PC-9 (cell line): Measurements from ENCODE around the gene MPL. TPM values are rescaled to one million over a fixed set of nuclear protein-coding genes. Genes with fewer than 3 reads are reported as not detected.

Source experiments
- BruUV-seq: library from RNA; stranded (reverse); fragments of 400-500 nt; replicated peaks from 2 replicates; lab custom pipeline; 2021; lab: Mats Ljungman, UMichigan
- CTCF ChIA-PET: fragments of 300-600 bp; sonication (Branson Sonifier 250); formaldehyde crosslinking; loops from one replicate; lab custom pipeline; 2022; ENCODE audit warnings: antibody characterized with exemption; lab: Charles Lee
- POLR2A ChIA-PET: fragments of 300-600 bp; sonication (Branson Sonifier 250); formaldehyde crosslinking; loops from one replicate; lab custom pipeline; 2022; ENCODE audit warnings: antibody characterized with exemption; ENCODE audit not compliant: unreplicated experiment; lab: Charles Lee
- DNase-seq, 2 experiments: peaks; one replicate each; pipeline versions ENCODE4 v3.0.0 to v3.0.0-alpha.2; 2015 to 2022; ENCODE audit warnings: mixed read lengths in 1 of 2
- H2AFZ ChIP-seq: fragments of 200-600 bp; sonication (generic); 2 replicates; pipeline ENCODE4 v1.8.1; 2017; ENCODE audit warnings: antibody characterized with exemption
- H3F3A ChIP-seq: fragments of 200-600 bp; sonication (generic); 2 replicates; pipeline ENCODE4 v1.8.1; 2017; ENCODE audit warnings: antibody characterized with exemption, mild to moderate bottlenecking, low read depth; ENCODE audit not compliant: insufficient read depth
- H3K27ac ChIP-seq: fragments of 200-600 bp; sonication (generic); 2 replicates; pipeline ENCODE4 v1.6.1; 2016; ENCODE audit warnings: mixed run types
- H3K27me3 ChIP-seq: fragments of 200-600 bp; sonication (generic); 2 replicates; pipeline ENCODE4 v1.6.1; 2016; ENCODE audit warnings: low read depth, mixed run types; ENCODE audit not compliant: insufficient read depth
- H3K36me3 ChIP-seq: fragments of 200-600 bp; sonication (generic); 2 replicates; pipeline ENCODE4 v1.6.1; 2016; ENCODE audit warnings: low read depth, mixed run types
- H3K4me1 ChIP-seq: fragments of 200-600 bp; sonication (generic); replicated peaks from 2 replicates; pipeline ENCODE4 v1.6.1; 2016; ENCODE audit warnings: mixed run types; ENCODE audit not compliant: insufficient read depth
- H3K4me2 ChIP-seq: fragments of 200-600 bp; sonication (generic); 2 replicates; pipeline ENCODE4 v1.6.1; 2017; ENCODE audit warnings: mixed run types
- H3K4me3 ChIP-seq: fragments of 200-600 bp; sonication (generic); 2 replicates; pipeline ENCODE4 v1.6.1; 2016; ENCODE audit warnings: mixed run types
- H3K79me2 ChIP-seq: fragments of 200-600 bp; sonication (generic); 2 replicates; pipeline ENCODE4 v1.6.1; 2017; ENCODE audit warnings: low read depth, mixed run types
- H3K9me2 ChIP-seq: fragments of 200-600 bp; sonication (generic); 2 replicates; pipeline ENCODE4 v1.8.1; 2017; ENCODE audit warnings: mild to moderate bottlenecking; ENCODE audit not compliant: insufficient read depth
- H3K9me3 ChIP-seq: fragments of 200-600 bp; sonication (generic); 2 replicates; pipeline ENCODE4 v1.8.1; 2016; ENCODE audit warnings: low read depth; ENCODE audit not compliant: insufficient read depth
- H4K20me1 ChIP-seq: fragments of 200-600 bp; sonication (generic); 2 replicates; pipeline ENCODE4 v1.8.1; 2017; ENCODE audit not compliant: insufficient read depth
- CTCF ChIP-seq: fragments of 200-600 bp; sonication (generic); conservative IDR thresholded peaks from 2 replicates; pipeline ENCODE4 v1.6.1; 2017; ENCODE audit warnings: mixed run types, antibody characterized with exemption, mild to moderate bottlenecking, moderate library complexity
- EZH2 ChIP-seq: fragments of 200-600 bp; sonication (generic); IDR thresholded peaks from 2 replicates; pipeline ENCODE4 v1.8.0; 2017; ENCODE audit warnings: antibody characterized with exemption, low read depth
- intact Hi-C: fragments of 100-400 bp; cut with micrococcal nuclease; formaldehyde crosslinking; loops from one replicate; pipeline ENCODE4 v1.10.0; 2022; ENCODE audit not compliant: unreplicated experiment
- total RNA-seq: library from RNA; stranded (reverse); gene quantifications from 2 replicates; pipeline ENCODE4 v1.2.3, GENCODE V29; 2021

The MPL gene
- total RNA-seq, 1 experiment from 2014 or later, result 0.76 TPM

DNA sequence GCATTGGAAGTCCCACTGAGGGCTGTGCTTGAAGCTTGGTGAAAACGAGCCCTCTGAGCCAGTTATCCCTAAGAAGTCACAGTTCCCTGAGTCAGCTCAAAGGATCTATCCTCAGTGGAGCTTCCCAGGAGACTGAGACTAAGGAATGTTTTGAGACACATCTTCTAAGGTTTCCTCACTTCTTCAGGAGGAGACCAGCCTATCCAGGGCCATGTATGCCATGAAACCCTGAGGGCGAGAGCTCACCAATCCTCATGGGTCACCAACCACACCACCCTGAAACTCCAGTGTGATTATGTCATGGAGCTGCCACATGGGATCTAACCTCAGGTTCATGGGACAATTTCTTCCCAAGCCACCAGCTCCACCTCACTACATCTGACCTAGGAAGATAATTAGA lies 44.4 kb upstream of the MPL start:
- no TSS peak for BruUV-seq
- Histone ChIP-seq H3K9me2 (no peaks in the 10 kb centered on the region), H3K36me3 (no peaks in the 10 kb centered on the region), H4K20me1 (no peaks in the 10 kb centered on the region), H3K4me3 (no peak overlapping the region), H2AFZ (no peak overlapping the region), H3K27me3 (no peaks in the 10 kb centered on the region), H3F3A (peaks cover 24% of the 10 kb centered on the region), H3K9me3 (no peaks in the 10 kb centered on the region), H3K4me2 (peak overlapping the region; percentile 54), H3K79me2 (no peaks in the 10 kb centered on the region), H3K27ac (peak overlapping the region; percentile 73), H3K4me1 (peaks cover 49% of the 10 kb centered on the region)
- no peak for TF ChIP-seq CTCF
- no peak for TF ChIP-seq EZH2
- intact Hi-C loops, result no loop called here
- ChIA-PET POLR2A (interaction anchor here (0.5 to 1.1 kb wide), 2 partner anchors 96 to 1923 kb away, joined by 5 to 8 read pairs; no protein-coding TSS in a partner anchor), CTCF (interaction anchor here (0.8 to 1.2 kb wide), 2 partner anchors 65 to 87 kb away, joined by 3 to 4 read pairs; no protein-coding TSS in a partner anchor)
- DNase-seq, result peak; percentile 40 to 78

- H3K4me2 ChIP-seq, result peak overlapping the region; percentile 54
- BruUV-seq, result no TSS peak
- TF ChIP-seq CTCF (no peak), EZH2 (no peak)
- ChIA-PET POLR2A (interaction anchor here (0.5 to 1.1 kb wide), 8 partner anchors 9 to 1924 kb away, joined by 3 to 8 read pairs (median 5); partner anchors contain the start of genes C1orf210, MED8 and SZT2), CTCF (interaction anchor here (0.8 to 1.2 kb wide), 3 partner anchors 8 to 87 kb away, joined by 3 to 6 read pairs (median 4); partner anchors contain the start of gene C1orf210)
- peak overlapping the region; percentile 73 for H3K27ac ChIP-seq
- H4K20me1 ChIP-seq, result no peaks in the 10 kb centered on the region
- no peaks in the 10 kb centered on the region for H3K9me3 ChIP-seq
- no peaks in the 10 kb centered on the region for H3K27me3 ChIP-seq
- H3K36me3 ChIP-seq, result no peaks in the 10 kb centered on the region
- H3K4me1 ChIP-seq, result peaks cover 49% of the 10 kb centered on the region
- H3F3A ChIP-seq, result peaks cover 24% of the 10 kb centered on the region
- H2AFZ ChIP-seq, result no peak overlapping the region
- intact Hi-C loops, result no loop called here
- no peaks in the 10 kb centered on the region for H3K79me2 ChIP-seq
- H3K4me3 ChIP-seq, result no peak overlapping the region
- H3K9me2 ChIP-seq, result no peaks in the 10 kb centered on the region
- peak; percentile 72 to 83 for DNase-seq
Measured at GRCh38 chr1:43293896-43294760, 43.5 kb upstream of the MPL start.

- ChIA-PET POLR2A (interaction anchor here (0.7 to 1.0 kb wide), 4 partner anchors 9 to 362 kb away, joined by 5 to 17 read pairs (median 6); partner anchors contain the start of gene C1orf210), CTCF (interaction anchor here (0.9 kb wide), 1 partner anchor 9 kb away, joined by 6 read pairs; the partner anchor contains the start of gene C1orf210)
Measured at GRCh38 chr1:43294761-43295160, 42.9 kb upstream of the MPL start.

More at GRCh38 chr1:43294761-43295160, 42.9 kb upstream of the MPL start:
- peaks cover 24% of the 10 kb centered on the region for H3F3A ChIP-seq
- H4K20me1 ChIP-seq, result no peaks in the 10 kb centered on the region
- H3K4me1 ChIP-seq, result peaks cover 49% of the 10 kb centered on the region
- intact Hi-C loops, result no loop called here
- BruUV-seq, result no TSS peak
- H3K9me2 ChIP-seq, result no peaks in the 10 kb centered on the region
- H3K79me2 ChIP-seq, result no peaks in the 10 kb centered on the region
- H2AFZ ChIP-seq, result no peak overlapping the region
- no peaks in the 10 kb centered on the region for H3K9me3 ChIP-seq
- peak overlapping the region; percentile 54 for H3K4me2 ChIP-seq
- H3K27me3 ChIP-seq, result no peaks in the 10 kb centered on the region
- peak overlapping the region; percentile 73 for H3K27ac ChIP-seq
- no peak for TF ChIP-seq EZH2
- TF ChIP-seq CTCF, result no peak
- no peak for DNase-seq
- no peaks in the 10 kb centered on the region for H3K36me3 ChIP-seq
- H3K4me3 ChIP-seq, result no peak overlapping the region
